GM18909 (cell line): Measurements from ENCODE around the gene PRDM11.

Experiments
- ATAC-seq: cut with Tn5 transposase; IDR thresholded peaks from one replicate; pipeline ENCODE4 v1.9.1; 2021; ENCODE audit warnings: mild to moderate bottlenecking; ENCODE audit not compliant: unreplicated experiment, poor library complexity

The PRDM11 gene

DNA sequence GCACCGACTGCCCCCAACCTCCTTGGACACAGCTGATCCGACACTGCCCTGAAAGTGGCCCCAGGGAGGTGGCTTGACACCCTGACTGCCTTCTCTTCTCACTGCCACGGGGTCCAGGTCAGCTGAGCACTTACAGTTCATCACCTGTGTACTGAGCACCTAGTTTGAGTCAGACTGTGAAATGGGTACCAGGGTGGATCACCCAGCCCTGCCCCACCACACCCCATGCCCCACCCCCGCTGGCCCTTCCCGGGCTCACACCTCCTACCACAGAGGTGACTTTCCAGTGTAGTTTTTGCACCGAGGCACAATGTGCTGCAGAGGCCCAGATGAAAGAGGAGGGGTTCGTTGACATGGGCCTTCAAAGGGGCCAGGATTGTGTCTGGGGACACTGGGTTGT is 59.5 kb downstream of the PRDM11 start:
- ATAC-seq: no peak

- no peak for ATAC-seq
These were observed 61.7 kb downstream of the PRDM11 start for GRCh38 chr11:45208135-45208534.

GRCh38 chr11:45209000-45209879 is 62.8 kb downstream of the PRDM11 start:
- ATAC-seq: no peak

DNA sequence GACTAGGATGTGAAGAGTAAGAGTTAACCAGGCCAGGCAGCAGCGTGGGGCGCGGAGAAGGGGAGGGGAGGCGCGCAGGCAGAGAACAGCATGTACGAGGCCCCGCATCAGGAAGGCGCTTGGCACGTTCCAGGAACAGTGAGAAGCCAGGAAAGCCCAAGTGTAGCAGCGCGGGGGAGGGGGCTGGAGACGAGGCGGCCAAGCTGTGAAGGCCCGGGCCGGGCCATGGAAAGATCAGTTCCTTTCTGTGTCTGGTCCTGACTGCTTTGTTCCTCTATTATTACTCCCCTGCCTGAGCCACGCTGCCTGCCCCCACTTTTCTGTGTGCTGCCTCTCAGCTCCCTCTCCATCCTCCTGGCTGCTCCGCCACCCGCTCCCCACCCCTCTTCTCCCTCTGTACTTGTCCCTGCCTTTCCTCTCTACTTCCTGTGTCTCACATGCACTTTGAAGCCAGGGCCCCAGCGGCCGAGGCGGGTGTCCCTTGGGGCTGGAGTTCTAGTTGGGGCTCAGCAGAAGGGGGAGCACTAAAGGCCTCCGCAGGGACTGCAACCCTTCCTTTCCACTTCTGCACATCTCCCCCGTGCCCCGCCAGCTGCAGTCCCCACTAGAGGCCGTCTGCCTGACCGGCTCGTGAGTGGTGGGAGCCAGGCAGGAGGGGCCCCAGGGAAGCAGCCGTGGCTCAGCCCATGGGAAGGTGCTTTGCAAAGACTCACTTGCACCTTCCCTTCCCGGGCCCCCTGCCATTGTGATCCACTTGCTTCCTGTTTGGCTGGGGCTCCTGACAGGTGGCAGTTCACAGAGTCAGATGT is 63.7 kb downstream of the PRDM11 start:
- no peak for ATAC-seq

DNA sequence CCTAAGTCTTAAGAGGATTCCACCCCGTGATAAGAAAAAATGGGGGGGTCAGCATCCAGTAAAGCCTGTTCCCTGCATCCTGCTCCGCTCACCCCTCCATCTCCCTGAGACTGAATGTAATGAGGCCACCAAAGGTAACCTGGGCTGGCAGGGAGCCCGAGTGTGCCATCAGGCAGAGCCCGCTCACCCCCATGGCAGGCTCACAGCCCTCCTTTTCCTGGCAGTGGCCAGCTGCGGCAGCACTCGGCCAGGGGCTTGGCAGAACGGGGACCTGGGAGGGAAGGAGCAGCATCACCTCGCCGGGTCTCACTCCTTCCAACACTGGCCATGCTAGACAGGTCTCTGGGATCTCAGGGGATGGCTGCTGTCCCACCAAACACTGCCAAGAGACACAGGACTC is 64.4 kb downstream of the PRDM11 start:
- no peak for ATAC-seq

GRCh38 chr11:45211732-45212131 is 65.3 kb downstream of the PRDM11 start:
- ATAC-seq: no peak

- ATAC-seq: no peak
These were observed 66.3 kb downstream of the PRDM11 start for GRCh38 chr11:45212566-45213315.

DNA sequence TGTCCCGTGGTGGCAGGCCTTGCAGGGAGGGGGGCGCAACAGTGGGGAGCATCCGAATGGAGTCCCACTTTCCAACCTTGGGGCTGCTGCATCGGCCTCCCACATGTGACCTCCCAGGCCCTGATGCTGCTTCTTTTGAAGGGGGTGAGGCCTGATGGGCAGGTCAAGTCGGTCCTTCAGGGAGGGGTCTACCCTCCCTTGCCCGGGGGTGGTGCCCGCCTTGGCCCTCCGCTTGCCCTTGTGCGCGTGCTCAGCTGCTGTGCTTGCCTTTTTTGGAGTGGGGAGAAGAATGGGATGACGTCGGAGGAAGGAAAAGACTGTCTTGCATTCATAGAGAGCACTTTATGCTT is 66.9 kb downstream of the PRDM11 start:
- ATAC-seq: no peak

DNA sequence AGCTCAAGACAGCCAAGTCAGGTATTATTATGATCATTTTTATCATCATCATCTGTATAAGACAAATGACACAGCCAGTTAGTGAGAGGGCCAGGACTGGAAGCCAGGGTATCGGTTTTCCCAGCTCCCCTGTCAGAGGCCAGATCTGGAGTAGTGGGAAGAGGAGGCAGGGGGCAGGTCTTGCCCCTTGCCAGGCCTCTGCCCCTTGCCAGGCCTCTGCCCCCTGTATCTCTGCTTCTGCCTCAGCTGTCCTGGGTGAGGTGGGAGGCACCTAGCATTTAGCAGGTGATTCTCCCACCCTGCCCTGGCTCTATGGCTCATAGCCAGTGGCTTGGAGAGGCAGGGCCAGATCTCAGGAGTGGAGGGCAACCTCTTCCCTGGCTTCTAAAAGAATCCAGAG is 67.3 kb downstream of the PRDM11 start:
- ATAC-seq: no peak

DNA sequence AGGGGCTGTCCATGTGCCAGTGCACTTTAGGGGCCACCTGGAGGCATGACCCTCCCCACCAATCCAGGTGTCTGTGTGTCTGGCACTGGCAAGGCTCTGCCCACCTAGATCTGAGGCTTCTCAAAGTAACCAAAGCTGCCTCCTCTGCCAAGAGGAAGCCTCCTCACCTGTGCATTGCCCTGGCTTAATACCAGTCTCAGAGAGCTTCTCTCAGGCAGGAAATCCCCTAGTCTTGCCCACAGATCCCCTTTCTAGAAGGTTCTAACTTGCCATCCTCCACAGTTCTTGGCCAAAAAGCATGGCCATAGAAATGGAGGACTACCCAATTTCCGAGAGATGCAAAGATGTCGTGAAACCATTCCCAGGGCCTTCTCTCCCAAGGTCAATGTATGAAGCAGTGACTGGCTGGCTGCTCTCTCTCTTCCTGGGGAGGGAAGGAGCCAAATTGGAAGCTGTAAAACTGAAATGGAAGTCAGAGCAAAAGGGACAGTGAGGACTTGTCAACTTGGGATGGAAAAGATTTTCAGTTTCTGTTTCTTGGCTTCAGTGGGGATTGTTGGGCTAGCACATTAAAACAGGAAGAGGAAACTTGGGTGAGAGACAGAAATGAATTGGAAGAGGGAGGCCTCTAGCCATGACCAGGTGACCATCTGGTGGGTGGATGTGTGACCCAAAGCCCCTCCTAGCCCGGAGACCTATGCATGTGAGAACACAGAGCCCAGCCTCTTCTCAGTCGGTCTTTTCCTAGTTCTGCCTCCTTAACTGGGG is 68.8 kb downstream of the PRDM11 start:
- no peak for ATAC-seq

DNA sequence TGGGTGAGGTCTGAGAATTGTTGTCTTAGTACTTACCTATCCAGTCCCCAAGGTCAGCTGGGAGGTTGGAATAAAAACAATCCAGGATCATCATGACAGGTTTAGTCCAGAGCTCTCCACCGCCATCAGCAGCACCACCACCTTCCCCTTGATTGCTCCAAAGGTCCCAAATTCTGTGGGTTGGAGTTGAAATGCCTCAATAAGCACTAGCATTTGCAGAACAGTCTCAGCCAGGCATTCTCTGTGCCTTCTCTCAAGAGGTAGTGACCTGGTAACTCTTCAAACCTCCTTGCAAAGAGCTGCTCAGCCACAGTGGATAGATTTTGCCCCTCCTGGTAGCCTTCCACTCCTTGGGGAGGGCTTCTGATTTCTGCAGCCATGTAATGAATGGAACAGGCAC is 69.6 kb downstream of the PRDM11 start:
- ATAC-seq: no peak

- no peak for ATAC-seq
These were observed 70.5 kb downstream of the PRDM11 start for GRCh38 chr11:45216901-45217300.

- no peak for ATAC-seq
These were observed 71.6 kb downstream of the PRDM11 start for GRCh38 chr11:45217991-45218390.

DNA sequence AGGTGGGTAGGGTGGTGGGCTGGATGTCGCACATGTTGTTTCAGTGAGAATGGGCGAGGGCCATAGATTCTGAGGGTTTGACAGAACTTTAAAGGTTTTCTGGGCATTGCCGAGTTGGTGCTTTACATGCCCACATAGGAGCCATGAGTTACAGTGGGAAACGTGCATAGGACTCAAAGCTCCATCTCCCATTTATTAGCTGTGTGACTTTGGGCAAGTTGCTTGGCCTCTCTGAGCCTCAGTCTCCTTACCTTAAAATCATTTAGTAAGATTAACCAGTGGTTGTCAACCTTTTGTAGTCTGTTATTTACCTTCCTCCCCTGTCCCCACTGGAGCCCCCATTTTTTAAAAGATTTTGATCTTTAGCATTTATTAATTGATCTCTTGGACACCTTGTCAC is 72.3 kb downstream of the PRDM11 start:
- ATAC-seq: no peak

GRCh38 chr11:45219411-45219810 is 73.0 kb downstream of the PRDM11 start:
- no peak for ATAC-seq

DNA sequence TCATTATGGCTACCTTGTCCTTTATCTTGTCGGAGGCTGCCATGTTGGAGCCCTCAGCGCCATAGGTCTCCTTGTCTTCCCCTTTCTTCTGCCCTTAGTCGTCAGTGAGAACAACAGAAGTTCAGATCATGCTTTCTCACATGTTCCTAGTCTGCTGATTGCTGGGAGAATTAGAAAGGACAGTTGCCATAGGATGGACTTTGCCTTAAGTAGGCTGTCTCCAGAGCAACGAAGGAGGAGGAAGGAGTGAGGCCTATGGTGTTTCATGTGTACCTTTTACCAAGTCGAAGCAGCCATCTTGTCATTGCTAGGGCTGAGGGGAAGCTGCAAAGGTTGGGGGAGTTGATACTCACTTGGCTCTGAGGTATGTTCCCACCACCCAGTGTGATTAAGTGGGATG is 77.1 kb downstream of the PRDM11 start:
- ATAC-seq: no peak

GRCh38 chr11:45224766-45225165 is 78.3 kb downstream of the PRDM11 start:
- ATAC-seq: no peak

DNA sequence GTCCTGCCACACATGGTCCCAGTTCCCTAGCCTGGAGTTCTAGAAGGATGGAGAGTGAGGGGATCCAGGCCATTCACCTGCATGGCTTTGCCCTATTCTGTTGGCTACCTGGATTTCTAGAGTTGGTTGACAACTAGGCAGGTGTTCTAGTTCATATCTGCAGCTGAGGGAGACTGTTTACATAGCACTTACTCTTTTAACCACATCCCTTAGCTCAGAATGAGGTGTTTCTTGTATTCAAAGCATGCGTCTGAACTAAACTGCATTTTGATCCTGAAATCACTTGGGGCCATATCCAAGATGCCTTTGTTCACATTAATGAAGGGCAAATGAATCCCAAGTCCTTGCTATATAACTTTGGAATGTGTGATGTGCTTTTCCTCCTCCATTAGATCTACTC is 78.8 kb downstream of the PRDM11 start:
- ATAC-seq: no peak

GRCh38 chr11:45225961-45226871 is 79.8 kb downstream of the PRDM11 start:
- no peak for ATAC-seq
